ENCODE results near the gene HORMAD2.

- no peak for TF ChIP-seq CTCF (conservative IDR thresholded peaks at IDR 0.05; ENCODE audit: low read depth, low read length)
- TF ChIP-seq EZH2phosphoT487 (IDR thresholded peaks at IDR 0.05; ENCODE audit: borderline replicate concordance, low read length), result no peak
- no peak for TF ChIP-seq EZH2 (IDR thresholded peaks at IDR 0.05; ENCODE audit: low read length, unreplicated experiment)
These were observed 130.1 kb downstream of the HORMAD2 start for GRCh38 chr22:30210235-30210909.

All from PC-3 (cell line).